COR-L47 (cell line): ENCODE measurements around the gene TSPAN14.
A peak's percentile ranks its signal among the peaks of the same experiment; 100 is the strongest.
"Not testable (repeated sequence)": the region's sequence is repeated elsewhere in the genome, so short reads cannot be mapped to it uniquely, and the experiment has no call there.

Experiments
- DNase-seq: peaks from one replicate; lab custom pipeline; 2025; lab: John Stamatoyannopoulos, UW

Gene TSPAN14

GRCh38 chr10:80542053-80542452 is 87.9 kb downstream of the TSPAN14 start:
- DNase-seq, result no peak

GRCh38 chr10:80542652-80543318 is 88.7 kb downstream of the TSPAN14 start:
- no peak for DNase-seq

- not testable (repeated sequence) for DNase-seq
These were observed 89.2 kb downstream of the TSPAN14 start for GRCh38 chr10:80543319-80543672.

DNA sequence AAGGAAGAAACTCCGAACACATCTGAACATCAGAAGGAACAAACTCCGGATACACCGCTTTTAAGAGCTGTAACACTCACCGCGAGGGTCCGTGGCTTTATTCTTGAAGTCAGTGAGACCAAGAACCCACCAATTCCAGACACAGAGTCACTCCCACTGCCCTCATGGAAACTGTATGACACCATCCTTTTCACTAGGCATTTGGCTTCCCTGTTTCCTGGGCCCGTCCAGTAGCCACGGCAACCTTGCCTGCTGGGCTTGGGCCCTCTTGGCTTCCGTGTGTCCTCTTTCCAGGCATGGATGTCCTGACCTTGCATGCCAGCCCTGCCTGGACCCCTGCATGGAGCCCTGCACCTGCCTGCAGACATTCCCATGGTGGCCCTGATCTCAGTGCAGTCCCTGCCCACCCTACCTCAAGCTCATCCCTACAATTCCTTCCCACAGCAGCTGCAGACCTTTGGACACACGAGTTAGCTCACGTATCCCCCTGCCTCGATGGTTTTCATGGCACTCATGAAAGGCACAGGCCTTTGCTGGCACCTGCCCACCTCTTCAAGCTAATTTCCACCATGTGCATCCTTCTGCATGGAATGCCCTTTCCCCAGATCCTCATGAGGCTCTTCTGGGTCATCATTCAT is 90.3 kb downstream of the TSPAN14 start:
- no peak for DNase-seq

DNA sequence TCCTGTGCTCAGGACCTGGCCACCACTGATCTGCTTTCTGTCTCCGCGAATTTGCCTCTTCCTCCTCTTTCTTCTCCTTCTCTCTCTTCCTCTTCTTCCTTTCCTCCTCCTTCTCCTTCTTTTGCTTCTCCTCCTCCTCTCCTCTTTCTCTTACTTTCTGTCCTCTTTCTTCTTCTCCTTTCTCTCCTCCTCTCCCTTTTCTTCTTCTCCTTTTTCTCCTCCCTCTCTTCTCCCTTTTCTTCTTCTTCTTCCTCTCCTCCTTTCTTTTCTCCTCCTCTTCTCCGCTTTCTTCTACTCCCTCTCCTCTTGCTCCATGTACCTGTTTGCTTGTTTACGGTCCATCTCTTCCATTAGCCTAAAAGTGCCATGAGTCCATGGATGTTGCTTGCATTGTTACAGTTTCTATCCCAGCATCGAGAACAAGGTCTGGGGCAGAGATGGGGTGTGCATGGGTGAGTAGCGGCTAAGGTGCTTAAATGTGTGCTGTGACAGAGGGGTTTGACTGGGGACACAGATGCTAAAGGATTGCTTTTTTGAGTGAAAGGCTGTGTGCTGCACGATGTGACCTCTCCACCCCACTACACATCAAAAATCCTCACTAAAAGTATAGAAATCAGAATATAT is 91.3 kb downstream of the TSPAN14 start:
- no peak for DNase-seq

DNA sequence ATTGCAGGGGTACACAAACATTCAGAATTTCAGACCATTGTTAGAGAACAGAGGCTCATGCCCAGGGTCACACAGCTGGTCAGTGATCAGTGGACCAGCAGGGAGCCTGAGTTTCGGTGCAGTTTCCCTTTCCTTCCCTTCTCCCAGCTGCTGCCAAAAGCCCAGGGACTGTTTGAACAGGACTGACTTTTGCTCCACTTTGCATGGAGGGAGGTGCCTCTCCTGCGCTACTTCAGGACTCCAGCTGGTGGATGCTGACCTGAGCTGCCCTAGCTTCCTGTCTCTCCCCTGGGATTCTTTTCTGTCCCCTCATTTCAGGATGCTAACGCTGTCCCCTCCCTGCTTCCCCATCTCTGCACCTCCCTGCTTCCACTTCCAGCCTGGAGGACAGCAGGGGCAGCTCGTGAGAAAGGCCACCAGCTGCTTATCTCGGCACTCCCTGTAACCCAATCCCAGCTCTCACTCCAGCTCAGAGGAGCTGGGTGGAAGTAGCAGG is 98.1 kb downstream of the TSPAN14 start:
- peak; percentile 6 for DNase-seq

DNA sequence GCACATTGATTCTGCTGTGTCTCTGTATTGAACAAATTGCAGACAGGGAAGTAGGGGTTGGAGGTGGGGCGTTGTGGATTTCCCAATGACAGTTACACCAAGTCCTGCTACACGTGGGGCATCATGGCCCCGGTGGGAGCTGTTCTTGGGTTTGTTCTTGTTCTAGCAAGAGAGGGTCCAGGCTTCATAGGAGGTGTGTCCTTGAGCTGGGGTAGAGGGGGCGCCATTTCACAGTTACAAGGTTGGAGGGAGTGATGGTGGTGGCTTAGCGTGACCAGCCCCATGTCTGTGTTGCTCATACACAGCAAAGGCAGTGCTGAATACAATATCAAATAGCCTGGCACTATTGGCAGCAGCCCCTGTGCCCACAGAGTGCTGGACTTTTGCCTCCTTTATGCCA is 99.3 kb downstream of the TSPAN14 start:
- no peak for DNase-seq

DNA sequence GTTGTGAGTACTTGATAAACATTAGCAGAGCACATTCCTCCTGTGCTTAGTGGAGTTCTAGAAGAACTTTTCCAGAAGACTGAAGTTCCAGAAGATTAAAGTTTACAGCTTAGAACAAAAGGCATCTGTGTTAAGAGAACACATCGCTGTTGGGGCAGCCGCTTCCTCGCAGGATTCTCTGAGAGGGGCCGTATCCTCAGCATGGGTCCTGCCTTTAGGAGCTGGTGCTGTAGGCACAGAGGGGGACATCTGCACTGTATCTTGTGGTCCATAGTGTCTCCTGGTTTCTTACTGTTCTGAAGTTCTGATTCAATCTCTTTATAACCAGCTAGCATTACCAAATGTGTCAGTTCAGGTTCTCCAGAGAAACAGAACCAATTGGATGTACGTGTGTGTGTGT is 99.9 kb downstream of the TSPAN14 start:
- DNase-seq, result no peak

DNA sequence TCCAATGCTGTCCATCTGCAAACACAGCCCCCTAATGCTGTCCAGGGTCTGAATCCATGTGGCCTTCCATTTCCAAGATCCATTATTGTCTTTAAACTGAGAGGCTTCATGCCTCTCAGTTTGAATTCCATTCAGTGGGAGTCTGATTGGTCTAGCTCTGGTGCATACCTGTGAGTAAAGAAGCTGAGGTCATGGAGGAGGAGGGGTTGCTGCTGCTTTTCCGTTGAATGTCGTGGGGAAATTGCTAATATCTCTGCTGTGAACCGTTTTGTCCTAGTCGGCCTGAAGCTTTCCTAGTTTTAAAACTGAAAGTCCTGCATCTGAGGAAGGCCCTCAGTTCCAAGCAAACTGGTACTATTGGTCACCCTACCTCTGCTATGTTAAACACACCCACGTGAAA is 101.3 kb downstream of the TSPAN14 start:
- DNase-seq, result no peak

GRCh38 chr10:80561950-80562349 is 107.8 kb downstream of the TSPAN14 start:
- no peak for DNase-seq

DNA sequence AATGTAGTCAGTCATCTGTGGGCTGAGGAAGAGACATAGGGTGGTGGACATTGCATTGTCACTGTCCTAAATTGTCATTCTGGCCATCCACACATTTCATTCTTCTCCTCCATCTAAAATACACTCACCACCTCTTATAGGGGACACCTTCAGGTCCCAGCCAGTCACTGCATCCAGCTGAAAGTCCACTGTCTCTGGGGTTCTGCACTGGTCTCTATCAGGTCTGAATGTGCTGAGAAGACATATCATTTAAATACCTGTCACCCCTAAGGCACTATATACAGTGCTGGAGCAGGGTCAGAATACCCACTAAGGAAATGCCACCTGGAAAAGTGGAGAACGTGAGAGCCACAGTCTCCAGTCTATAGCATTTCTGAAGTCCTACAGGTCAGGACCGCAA is 113.2 kb downstream of the TSPAN14 start:
- DNase-seq, result no peak

DNA sequence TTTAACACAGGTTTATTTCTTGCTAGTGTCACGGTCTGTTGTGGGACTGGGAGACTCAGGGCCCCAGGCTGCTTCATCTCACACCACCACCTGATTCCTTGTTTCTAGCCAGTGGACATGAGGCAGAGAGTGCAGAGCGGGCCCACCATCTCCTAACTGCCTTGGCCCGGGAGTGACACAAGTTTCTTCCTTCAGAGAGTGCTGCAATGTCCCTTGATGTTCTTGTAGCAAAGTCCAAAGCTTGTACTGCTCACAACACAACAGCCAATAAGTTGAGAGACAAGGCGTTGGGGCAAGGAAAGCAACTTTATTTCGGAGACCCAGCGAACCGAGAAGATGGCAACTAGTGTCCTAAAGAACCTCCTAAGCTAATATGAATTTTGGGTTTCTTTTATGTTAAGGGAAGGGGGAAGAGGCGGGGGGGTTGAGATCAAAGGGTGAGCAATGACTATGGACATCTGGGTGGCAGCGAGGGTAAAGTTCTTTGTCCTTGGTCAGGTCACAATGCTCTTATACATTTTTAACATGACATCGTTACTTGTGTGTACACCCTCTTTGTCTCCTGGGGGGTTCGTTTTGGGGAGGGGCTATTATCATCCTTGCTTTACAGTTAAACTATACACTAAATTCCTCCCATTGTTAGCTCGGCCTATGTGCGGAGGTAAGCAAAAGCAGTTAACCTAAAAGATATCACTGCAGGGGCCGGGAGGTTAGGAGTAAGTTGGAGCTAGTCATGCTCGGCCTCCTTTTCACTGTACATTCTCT is 115.2 kb downstream of the TSPAN14 start:
- DNase-seq, result no peak

- DNase-seq, result no peak
These were observed 117.2 kb downstream of the TSPAN14 start for GRCh38 chr10:80571352-80571751.

DNA sequence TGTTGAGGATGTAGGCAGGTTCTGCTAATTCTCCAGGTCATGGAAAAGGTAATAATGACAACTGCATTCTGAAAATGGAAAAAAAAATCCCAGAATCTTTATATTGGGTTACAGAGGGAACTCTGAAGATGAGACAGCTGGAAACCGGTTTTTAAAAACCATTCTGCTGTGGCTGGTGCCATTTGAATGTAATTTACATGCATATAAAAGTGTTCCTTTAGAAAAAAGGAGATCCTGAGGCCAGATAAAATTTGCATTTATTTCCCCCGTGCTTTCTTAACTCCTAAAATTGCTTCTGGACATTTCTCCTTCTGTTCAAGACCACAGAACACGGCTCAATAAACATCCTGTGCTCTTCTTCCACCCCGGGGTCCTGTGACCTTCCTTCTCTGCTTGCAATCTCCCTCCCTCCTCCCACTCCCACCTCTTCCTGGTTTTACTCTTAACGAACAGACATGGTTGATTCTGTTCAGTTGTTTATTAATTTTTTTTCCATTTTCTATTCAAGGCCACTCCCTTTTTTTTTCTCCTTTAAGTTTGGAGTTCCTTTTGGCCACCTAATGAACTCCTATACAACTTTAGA is 125.2 kb downstream of the TSPAN14 start:
- DNase-seq, result no peak

DNA sequence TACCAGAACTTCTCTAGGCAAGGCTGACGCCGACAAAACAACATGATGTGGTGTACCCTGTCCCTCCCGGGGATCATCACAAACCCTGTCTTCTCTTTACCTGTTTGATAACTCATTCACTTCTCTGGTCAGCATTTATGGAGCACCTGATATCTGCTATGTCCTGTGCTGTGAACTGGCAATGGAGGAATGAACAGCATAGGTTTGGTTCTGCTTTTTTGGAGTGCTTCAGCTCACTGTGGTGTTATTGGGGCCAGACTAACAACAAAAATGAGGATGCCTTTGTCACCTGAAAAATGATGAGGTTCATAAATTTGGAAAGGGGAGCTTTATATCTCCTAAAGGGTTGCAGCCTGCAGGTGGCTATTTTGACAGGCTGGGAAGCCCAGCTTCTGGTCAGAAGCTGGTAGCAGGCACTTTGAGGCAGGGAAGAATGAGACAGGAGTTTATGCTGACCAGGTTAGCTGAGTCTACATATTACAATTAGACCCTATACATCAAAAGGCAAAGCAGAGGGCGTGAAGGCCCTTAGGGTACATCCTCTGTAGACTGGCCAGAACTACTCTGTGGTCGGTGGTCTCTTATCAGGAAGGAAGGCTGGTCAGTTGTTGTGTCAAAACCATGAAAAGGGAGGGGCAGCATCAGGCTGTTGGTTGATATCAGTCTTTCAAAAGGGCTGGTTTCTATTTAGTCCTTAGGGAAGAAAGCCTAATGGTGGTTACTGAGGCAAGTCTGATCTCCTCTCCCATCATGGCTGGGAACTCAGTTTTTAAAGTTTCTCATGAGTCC is 125.9 kb downstream of the TSPAN14 start:
- DNase-seq, result no peak

- DNase-seq, result no peak
These were observed 126.7 kb downstream of the TSPAN14 start for GRCh38 chr10:80580638-80581468.

- DNase-seq, result no peak
These were observed 127.3 kb downstream of the TSPAN14 start for GRCh38 chr10:80581469-80581835.

- no peak for DNase-seq
These were observed 128.3 kb downstream of the TSPAN14 start for GRCh38 chr10:80582286-80582960.
